ENCODE data around the gene CCDC57.
"Not testable (repeated sequence)": the region's sequence is repeated elsewhere in the genome, so short reads cannot be mapped to it uniquely, and the experiment has no call there.

The CCDC57 gene

GRCh38 chr17:82222816-82223215 is 10.2 kb upstream of the CCDC57 start:
- DNase-seq (ENCODE audit: low read depth), result no peak

- no peak for DNase-seq (ENCODE audit: low read depth)
Observed at GRCh38 chr17:82221341-82221902, 8.8 kb upstream of the CCDC57 start.

- no peak for DNase-seq (ENCODE audit: low read depth)
Observed at GRCh38 chr17:82219753-82220709, 7.4 kb upstream of the CCDC57 start.

GRCh38 chr17:82219083-82219482 is 6.4 kb upstream of the CCDC57 start:
- no peak for DNase-seq (ENCODE audit: low read depth)

GRCh38 chr17:82218349-82219075 is 5.9 kb upstream of the CCDC57 start:
- DNase-seq (ENCODE audit: low read depth), result no peak

- DNase-seq (ENCODE audit: low read depth), result no peak
Observed at GRCh38 chr17:82217530-82218204, 5.0 kb upstream of the CCDC57 start.

GRCh38 chr17:82217120-82217529 is 4.5 kb upstream of the CCDC57 start:
- DNase-seq (ENCODE audit: low read depth), result no peak

- DNase-seq (ENCODE audit: low read depth), result no peak
Observed at GRCh38 chr17:82216301-82217119, 3.9 kb upstream of the CCDC57 start.

- DNase-seq (ENCODE audit: low read depth), result no peak
Observed at GRCh38 chr17:82215972-82216300, 3.3 kb upstream of the CCDC57 start.

GRCh38 chr17:82215095-82215971 is 2.7 kb upstream of the CCDC57 start:
- no peak for DNase-seq (ENCODE audit: low read depth)

GRCh38 chr17:82214012-82214628 is 1.5 kb upstream of the CCDC57 start:
- DNase-seq (ENCODE audit: low read depth), result no peak

- no peak for DNase-seq (ENCODE audit: low read depth)
Observed at GRCh38 chr17:82213251-82214011, 789 bp upstream of the CCDC57 start.

- not testable (repeated sequence) for DNase-seq (ENCODE audit: low read depth)
Observed at GRCh38 chr17:82210655-82211054, 2.0 kb downstream of the CCDC57 start.

- no peak for DNase-seq (ENCODE audit: low read depth)
Observed at GRCh38 chr17:82205720-82206508, 6.7 kb downstream of the CCDC57 start.

GRCh38 chr17:82204831-82205719 is 7.6 kb downstream of the CCDC57 start:
- no peak for DNase-seq (ENCODE audit: low read depth)

GRCh38 chr17:82203920-82204319 is 8.7 kb downstream of the CCDC57 start:
- no peak for DNase-seq (ENCODE audit: low read depth)

- DNase-seq (ENCODE audit: low read depth), result no peak
Observed at GRCh38 chr17:82202981-82203380, 9.7 kb downstream of the CCDC57 start.
